Left colon (tissue), 2 donors: ENCODE data around the gene HEBP1. TPM values are rescaled to one million over a fixed set of nuclear protein-coding genes. Genes with fewer than 3 reads are reported as not detected.

Source experiments
- ATAC-seq: fragments of 200-7000 bp; cut with Tn5 transposase; one replicate; pipeline ENCODE4 v1.9.1; 2020; ENCODE audit warnings: mild to moderate bottlenecking, moderate library complexity
- DNase-seq, 2 donors: peaks; one replicate each; pipeline ENCODE4 v3.0.0-alpha.2; 2020
- intact Hi-C, 2 donors: fragments of 100-400 bp; cut with DNase I in 1 of 2; cut with micrococcal nuclease in 1 of 2; formaldehyde crosslinking; loops; one replicate each; pipeline versions ENCODE4 v1.11.2 to v1.14.0; 2022; cut with DNase I, micrococcal nuclease
- total RNA-seq, 2 donors: library from RNA; stranded (reverse); fragmentation: NEBNext Ultra II Directional; extraction: Animal tissue kit (Norgen Biotek cat#: 25700); gene quantifications; one replicate each; pipeline ENCODE4 v1.2.1, GENCODE V29; 2021
- donor health status: DM: no; HTN: no; CAD: no.
- donor health status: DM: yes; HTN: yes; CAD: no.

Gene HEBP1
- total RNA-seq, 2 donors from 2014 or later: 26.0 to 62.9 TPM

DNA sequence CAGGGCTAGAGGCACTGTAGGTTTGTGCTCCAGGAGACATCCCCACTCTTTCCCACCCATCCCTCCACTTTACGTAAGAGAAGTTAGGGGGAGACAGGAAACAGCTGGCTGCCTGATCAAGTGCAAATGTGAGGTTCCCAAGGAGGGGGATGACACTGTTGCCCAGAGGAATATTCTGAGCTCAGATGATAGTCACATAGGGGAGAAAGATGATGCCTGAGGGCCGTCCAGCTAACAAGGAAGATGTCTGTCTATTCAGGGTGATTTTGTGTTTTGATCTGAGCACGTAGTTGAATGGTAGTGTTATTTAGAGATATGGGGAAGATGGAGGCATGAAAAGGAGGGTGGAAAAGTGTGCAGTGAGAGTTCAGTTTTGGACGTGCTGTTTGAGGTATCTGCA, 34.2 kb downstream of the HEBP1 start:
- no peak for ATAC-seq
- intact Hi-C loops: no loop called here
- no peak for DNase-seq

DNA sequence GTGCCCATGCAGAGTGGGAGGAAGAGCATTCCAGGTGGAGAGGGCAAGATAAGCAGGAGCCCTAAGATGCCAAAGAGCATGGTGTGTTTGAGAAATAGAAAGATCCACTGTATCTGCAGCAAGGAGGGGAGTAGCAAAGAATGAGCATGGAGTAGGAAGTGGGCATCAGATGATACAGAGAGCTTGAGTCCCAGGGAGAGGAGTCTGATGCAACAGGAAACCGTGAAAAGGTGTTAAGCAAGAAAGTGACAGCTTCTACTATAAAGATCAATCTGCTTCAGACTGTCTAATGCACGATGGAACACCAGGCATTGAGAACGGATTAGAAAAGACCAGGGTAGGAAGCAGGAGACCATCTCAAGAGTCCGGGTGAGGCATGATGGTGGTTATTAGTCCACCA, 35.8 kb downstream of the HEBP1 start:
- intact Hi-C loops: no loop called here
- no peak for ATAC-seq
- no peak for DNase-seq

DNA sequence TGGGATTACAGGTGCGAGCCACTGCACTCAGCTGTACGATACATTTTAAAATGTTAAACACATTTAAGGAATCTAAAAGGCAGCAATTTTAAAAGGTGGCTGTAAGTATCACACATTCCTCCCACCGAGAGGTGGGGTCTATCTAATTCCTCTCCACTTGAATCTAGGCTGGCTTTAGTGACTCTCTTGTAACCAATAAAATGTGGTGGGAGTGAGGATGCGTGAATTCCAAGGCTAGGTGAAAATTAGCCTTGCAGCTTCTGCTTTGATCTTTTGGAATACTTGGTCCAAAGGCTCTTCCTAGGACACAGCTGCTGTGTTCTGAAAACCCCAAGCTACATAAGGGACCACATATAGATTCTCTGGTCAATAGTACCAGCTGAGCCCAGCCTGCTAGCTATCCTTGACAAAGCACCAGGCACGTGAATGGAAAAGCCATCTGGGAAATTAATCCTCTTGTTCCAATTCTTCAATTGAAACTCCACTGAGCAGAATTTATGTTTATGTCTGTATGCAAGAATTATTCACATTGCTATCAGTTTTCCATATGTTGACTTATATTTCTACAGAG, 39.3 kb downstream of the HEBP1 start:
- no peak for DNase-seq
- ATAC-seq: no peak
- intact Hi-C loops: no loop called here

DNA sequence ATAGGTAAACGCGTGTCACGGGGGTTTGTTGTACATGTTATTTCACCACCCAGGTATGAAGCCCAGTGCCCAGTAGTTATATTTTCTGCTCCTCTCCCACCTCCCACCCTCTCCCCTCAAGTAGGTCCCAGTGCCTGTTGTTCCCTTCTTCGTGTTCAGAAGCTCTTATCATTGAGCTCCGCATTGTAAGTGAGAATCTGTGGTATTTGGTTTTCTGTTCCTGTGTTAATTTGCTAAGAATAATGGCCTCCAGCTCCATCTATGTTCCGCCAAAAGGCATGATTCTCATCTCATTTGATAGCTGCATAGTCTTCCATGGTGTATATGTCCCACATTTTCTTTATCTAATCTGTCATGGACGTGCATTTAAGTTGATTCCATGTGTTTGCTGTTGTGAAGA, 41.2 kb downstream of the HEBP1 start:
- ATAC-seq: no peak
- DNase-seq: no peak
- intact Hi-C loops: no loop called here

DNA sequence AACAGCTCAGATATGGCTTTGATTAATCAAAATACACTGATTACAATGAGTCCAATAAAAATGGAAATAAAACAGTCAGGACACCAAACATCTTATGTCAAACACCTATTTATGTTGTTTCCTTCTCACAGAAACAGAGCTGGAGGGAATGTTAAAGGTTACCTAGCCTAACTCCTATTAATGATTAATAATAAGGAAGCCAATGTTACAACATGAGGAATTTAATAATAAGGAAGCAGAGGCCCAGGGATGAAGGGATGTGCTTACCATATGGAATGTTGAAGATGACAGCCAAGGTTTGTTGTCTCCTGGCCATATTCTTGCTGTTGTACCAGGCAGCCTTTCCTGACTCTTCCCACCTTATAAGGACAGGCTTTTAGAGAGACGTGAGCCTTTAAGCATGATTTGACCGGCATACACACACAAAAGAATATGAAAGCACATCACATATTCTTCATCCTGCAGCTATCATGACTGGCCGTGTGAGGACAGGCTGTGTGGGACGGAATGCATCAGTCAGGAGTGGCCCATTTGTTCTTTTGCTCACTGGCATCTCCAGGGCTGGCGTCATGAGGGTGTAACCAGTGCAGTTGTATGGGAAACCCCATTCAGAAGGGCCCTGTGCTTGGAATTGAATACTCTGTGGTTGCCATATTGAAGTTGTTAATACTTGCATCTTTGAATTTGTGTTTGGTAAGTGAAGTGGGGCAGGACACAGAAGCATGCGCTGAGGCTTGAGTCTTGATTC, 45.0 kb downstream of the HEBP1 start:
- intact Hi-C loops: no loop called here

DNA sequence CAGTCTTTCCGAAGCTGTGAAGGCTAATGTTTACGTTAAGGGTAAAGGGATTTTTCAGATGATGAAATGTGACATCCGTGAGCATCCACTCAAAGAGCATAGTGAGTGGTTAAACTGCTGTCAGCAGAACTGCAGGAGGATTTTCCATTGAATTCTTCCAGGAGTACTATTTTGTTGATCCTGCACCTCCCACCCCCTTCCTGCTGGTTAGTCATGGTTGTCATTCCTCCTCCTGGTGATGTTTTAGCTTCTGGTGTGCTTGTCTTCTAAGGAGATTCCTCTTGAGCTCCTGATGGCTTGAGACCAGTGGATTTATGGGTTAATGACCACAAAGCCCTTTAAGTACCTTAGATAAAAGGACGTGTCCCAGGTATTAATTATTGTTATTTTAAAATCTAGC, 45.7 kb downstream of the HEBP1 start:
- no peak for ATAC-seq

More for the DNA sequence above, 45.0 kb downstream of the HEBP1 start:
- DNase-seq (no peak), ATAC-seq (no peak)

DNA sequence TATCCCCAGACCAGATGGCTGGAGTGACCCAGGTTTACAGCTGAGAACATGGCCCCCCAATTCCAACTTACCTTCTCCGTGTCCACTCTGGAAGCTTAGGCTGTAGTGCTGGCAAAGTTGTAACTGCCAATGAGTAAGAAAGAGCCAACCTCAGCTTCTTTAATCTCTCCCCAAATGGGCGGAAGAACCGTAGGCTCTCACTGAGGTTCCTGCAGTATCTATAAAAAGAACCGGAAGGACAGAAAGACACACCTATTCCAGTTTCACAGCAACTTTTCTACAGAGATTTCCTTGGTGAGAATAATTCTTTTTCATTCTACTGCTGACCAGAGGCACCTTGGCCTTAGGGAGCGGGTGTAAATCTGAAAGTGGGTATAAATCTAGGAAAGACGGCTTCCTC, 48.0 kb downstream of the HEBP1 start, which contains the start of gene GPRC5D:
Gene GPRC5D, minus strand, starts transcription at position 135 of the 400 bp plus-strand sequence. CDS start 1,786 bp downstream, outside the sequence.
- ATAC-seq: peak; percentile 29
- no peak for DNase-seq
- intact Hi-C loops: no loop called here

More for the DNA sequence above, 45.7 kb downstream of the HEBP1 start:
- DNase-seq: no peak
- intact Hi-C loops: no loop called here

DNA sequence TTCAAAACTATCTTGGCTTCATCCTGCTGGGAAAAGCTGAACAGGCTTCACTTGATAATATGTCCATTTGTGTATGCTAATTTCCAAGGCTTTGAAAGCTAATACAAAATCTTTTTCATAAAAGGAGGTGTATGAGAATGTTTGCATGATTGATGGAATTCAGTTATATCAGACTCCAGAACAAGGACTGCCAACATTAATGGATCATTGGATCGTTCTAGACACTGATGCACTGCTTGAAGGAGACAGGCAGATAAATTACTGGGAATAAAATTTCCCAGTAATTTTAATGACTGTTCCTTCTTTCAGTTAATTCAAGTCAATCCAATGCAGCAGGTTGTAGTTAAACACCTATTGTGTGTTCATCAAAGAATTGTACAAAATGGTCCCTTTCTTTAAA, 48.6 kb downstream of the HEBP1 start:
- intact Hi-C loops: no loop called here
- ATAC-seq (no peak), DNase-seq (no peak)

DNA sequence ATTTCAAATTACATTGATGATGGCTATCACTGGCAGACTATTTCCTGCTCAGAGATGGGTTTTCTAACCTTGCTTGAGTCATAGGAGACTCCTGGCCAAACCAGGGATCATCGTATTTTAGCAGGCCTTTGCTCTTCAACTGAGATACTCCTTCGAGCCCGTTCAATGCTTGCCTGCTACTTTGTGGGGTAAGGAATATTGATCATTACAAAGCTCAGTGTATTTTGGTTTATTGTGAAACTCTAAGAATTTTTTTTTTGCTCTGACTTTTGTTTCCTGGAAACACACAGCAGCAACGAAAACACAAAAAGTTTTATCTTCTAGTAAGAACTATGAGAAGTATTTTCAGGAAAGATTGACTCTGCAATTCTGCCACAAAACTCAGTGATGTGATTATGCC, 52.2 kb downstream of the HEBP1 start:
- ATAC-seq (no peak), DNase-seq (no peak)
- intact Hi-C loops: no loop called here

DNA sequence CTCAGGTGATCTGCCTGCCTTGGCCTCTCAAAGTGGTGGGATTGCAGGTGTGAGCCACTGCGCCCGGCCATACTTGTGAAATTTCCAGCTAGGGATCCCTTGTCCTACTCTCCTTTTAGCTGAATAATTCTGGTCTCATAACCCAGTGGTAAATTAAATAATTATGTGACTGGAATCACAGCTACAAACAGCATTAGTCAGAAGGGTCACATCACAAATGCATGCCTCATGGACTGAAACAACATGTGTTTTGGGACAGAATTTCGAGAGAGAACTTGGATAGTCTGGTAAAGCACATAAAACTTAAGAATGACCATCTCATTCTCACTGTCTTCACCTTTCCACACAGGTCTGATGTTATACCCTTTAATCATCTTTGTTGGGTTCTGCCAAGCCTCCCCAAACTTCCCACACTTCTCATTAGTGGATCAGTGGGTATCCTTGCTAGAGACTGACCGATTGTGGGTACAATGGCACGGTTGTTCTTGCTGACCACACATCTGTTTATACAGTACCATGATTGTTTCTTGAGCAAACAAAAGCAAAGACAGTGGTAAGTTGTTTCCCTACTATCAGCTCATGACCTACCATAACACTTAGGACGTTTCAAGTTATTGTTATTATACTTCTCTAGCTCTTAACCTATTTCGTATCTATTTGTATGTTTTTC, 53.2 kb downstream of the HEBP1 start:
- intact Hi-C loops: no loop called here
- no peak for DNase-seq
- peak; percentile 67 for ATAC-seq

DNA sequence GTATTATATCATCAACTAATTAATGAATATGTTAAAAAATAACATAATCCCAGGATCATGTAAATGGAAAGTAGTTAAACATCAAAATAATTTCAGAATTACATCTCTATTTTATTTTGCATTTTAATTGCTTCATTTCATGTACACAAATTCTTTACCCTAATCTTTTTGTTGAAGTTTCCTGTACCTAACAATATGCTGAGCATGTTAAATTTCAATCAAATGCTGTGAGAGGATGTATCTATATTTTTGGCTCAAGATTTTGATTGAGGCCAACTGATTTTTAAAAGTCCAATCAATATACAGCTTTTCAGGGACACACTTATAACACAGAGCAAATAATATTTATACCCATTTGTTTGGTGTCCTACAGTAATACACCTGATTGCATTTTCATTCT, 54.5 kb downstream of the HEBP1 start:
- intact Hi-C loops: no loop called here
- no peak for DNase-seq
- ATAC-seq: no peak

DNA sequence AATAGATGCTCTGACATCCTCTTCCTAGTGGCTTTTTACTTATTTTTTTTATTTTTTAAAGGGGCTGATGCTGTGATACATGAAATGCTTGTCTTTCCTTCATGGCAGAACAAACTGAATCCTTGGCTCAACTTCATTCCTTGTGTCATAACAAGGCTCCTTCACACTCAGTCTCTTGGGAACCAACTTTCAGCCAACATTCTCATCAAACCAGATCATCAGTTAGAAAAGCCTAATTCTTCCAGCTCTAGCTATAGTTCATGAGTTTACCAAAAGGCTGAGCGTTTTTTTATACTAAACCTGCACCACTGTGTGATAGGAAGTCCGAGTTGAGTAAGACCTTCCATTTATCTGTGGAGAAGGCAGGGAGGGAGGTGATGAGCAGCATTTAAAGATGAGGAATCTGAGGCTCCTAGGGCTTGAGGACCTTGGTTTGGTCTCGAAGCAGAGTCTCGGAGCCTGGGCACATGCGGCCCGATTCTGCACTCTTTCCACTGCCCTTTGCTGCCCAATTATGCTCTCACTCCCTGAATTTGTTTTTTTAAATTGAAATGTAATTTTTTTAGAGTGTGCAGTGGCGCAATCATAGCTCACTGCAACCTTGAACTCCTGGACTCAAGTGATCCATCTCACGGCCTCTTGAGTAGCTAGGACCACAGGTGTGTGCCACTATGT, 56.3 kb downstream of the HEBP1 start:
- ATAC-seq: no peak
- intact Hi-C loops: no loop called here
- DNase-seq: no peak

DNA sequence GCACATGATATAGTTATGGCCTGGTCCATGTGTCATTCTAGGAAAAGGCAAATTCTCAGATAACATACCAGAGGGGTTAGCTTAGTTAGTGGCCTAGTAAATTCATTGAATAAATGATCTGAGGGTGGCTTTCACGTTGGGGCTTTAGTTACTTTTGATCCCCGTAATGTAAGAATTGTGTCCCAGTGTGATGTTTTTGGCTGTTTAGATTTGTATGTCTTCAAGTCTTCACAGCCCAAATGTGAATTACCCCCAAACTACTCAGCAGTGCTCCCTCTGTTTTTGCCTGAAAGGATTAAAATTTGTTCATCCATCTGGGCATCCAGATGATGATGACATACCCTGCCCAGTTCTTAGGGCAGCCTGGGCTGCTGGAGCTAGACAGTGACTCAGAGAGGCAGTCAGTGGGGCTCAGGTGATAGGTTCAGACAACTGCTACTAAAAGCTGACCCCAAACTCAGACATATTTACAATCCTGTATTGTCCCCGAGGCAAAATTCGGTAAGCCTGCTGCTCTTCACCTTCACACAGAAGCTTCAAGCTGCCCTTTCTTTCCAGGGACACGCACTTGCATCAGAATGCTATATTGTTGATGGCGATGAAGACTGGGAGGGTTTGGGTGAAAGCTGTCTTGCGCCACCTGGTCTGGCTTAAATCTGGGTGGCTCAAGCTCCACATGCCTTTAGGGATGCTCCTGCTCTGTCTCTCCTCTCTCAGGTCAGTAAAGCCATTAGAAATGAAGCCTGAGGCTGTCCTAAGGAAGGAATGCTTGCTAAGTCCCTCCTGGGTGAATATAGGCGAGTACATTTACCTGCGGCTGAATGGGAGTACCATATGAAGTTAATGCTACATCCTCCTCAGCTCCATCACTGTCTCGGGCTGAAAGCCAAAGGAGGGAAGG, 58.4 kb downstream of the HEBP1 start:
- intact Hi-C loops: no loop called here
- ATAC-seq (no peak), DNase-seq (no peak)

DNA sequence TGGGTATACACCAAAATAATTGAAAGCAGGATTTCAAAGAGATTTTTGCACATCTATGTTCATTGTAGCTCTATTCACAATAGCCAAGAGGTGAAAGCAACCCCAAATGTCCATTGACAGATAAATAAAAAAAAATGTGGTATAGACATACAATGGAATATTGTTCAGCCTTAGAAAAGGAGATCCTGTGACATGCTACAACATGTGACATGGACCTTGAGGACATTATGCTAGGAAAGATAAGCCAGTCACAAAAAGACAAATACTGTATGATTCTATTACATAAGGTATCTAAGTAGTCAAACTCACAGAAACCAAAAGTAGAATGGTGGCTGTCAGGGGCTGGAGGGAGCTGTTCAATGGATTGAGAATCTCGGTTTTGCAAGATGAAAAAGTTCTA, 60.2 kb downstream of the HEBP1 start:
- DNase-seq (no peak), ATAC-seq (no peak)
- intact Hi-C loops: no loop called here

DNA sequence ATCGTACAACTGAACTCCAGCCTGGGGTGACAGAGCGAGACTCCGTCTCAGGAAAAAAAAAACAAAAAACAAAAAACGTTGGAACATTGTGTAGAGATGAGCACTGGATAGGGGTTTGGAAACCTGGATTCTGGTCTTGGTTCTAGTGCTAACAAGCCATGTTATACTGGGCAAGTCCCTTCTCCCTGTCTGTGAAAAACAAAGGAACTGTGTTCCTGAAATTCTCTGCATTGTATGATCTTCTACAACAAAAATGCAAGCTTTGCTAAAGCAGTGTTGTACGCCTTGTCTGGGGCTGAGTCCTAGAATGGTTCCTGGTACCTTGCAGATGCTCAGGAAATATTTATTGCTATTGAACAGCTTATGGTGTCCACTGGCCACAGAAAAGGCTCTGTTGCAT, 61.5 kb downstream of the HEBP1 start:
- intact Hi-C loops: no loop called here
- DNase-seq (no peak), ATAC-seq (no peak)

DNA sequence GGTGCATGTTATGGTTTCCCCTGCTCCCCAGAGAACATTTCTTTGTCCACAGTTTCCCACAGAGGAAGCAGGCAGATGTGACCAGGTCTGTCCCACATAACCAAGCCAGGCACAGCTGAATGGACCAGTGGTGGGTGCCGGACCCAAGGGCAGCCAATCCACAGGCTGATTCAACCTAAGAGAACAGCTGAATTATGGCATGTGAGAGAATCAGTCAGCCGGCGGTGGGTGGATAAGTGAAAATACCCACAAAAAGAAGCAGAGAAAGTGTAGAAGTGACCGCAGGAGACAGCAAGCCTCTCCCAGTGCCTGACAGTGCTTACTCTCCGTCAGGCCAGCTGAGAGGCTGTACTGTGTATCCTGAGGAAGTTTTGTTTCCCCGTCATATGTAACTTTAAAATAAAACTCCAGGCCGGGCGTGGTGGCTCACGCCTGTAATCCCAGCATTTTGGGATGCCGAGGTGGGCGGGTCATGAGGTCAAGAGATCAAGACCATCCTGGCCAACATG, 63.0 kb downstream of the HEBP1 start:
- intact Hi-C loops: no loop called here
- no peak for ATAC-seq
- no peak for DNase-seq

DNA sequence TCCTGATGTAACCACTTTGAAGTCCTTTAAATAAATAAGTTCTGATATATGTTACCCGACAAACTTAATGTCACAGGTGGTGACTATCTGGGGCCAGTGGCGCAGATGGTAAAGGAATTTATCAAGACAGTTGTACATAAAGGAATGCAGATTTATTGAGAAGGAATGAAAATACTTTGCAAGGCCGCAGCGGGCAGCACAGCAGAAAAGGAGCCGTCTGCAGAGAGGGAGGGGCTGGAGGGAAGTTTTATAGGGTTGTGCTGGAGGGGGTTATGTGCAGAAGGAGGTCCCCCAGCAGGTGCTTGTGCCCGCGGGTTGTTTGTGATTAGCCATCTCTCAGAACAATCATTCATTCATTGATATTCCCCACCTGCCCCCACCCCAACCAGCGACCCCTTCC, 65.5 kb downstream of the HEBP1 start:
- DNase-seq (no peak), ATAC-seq (no peak)
- intact Hi-C loops: no loop called here

DNA sequence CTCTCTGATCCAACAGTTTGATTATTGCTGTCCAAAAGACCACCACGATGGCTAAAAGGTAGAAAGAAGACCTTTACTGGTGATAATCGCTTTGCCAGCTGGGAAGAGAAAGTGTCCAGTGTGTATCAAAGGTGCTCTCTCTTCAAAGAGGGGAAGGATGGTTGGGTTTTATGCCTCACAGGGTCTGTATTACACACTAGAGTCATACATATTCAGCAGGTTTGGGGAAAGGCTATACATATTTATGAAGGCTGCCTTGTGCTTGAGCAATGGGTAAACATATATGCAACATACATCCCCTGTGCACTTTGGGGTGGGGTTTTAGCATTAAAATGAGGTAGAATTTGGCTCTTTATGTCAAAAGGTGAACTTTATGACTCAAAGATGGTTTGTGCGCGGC, 66.3 kb downstream of the HEBP1 start:
- DNase-seq: no peak
- no peak for ATAC-seq
- intact Hi-C loops: no loop called here
